PC-9 (cell line): ENCODE data around the gene PWWP2B. TPM values are rescaled to one million over a fixed set of nuclear protein-coding genes. Genes with fewer than 3 reads are reported as not detected.

Source experiments
- BruUV-seq: library from RNA; stranded (reverse); fragments of 400-500 nt; replicated peaks from 2 replicates; lab custom pipeline; 2021; lab: Mats Ljungman, UMichigan
- CTCF ChIA-PET: fragments of 300-600 bp; sonication (Branson Sonifier 250); formaldehyde crosslinking; loops from one replicate; lab custom pipeline; 2022; ENCODE audit warnings: antibody characterized with exemption; lab: Charles Lee
- POLR2A ChIA-PET: fragments of 300-600 bp; sonication (Branson Sonifier 250); formaldehyde crosslinking; loops from one replicate; lab custom pipeline; 2022; ENCODE audit warnings: antibody characterized with exemption; ENCODE audit not compliant: unreplicated experiment; lab: Charles Lee
- DNase-seq, 2 experiments: peaks; one replicate each; pipeline versions ENCODE4 v3.0.0 to v3.0.0-alpha.2; 2015 to 2022; ENCODE audit warnings: mixed read lengths in 1 of 2
- H2AFZ ChIP-seq: fragments of 200-600 bp; sonication (generic); 2 replicates; pipeline ENCODE4 v1.8.1; 2017; ENCODE audit warnings: antibody characterized with exemption
- H3F3A ChIP-seq: fragments of 200-600 bp; sonication (generic); 2 replicates; pipeline ENCODE4 v1.8.1; 2017; ENCODE audit warnings: antibody characterized with exemption, mild to moderate bottlenecking, low read depth; ENCODE audit not compliant: insufficient read depth
- H3K27ac ChIP-seq: fragments of 200-600 bp; sonication (generic); 2 replicates; pipeline ENCODE4 v1.6.1; 2016; ENCODE audit warnings: mixed run types
- H3K27me3 ChIP-seq: fragments of 200-600 bp; sonication (generic); 2 replicates; pipeline ENCODE4 v1.6.1; 2016; ENCODE audit warnings: low read depth, mixed run types; ENCODE audit not compliant: insufficient read depth
- H3K36me3 ChIP-seq: fragments of 200-600 bp; sonication (generic); 2 replicates; pipeline ENCODE4 v1.6.1; 2016; ENCODE audit warnings: low read depth, mixed run types
- H3K4me1 ChIP-seq: fragments of 200-600 bp; sonication (generic); replicated peaks from 2 replicates; pipeline ENCODE4 v1.6.1; 2016; ENCODE audit warnings: mixed run types; ENCODE audit not compliant: insufficient read depth
- H3K4me2 ChIP-seq: fragments of 200-600 bp; sonication (generic); 2 replicates; pipeline ENCODE4 v1.6.1; 2017; ENCODE audit warnings: mixed run types
- H3K4me3 ChIP-seq: fragments of 200-600 bp; sonication (generic); 2 replicates; pipeline ENCODE4 v1.6.1; 2016; ENCODE audit warnings: mixed run types
- H3K79me2 ChIP-seq: fragments of 200-600 bp; sonication (generic); 2 replicates; pipeline ENCODE4 v1.6.1; 2017; ENCODE audit warnings: low read depth, mixed run types
- H3K9me2 ChIP-seq: fragments of 200-600 bp; sonication (generic); 2 replicates; pipeline ENCODE4 v1.8.1; 2017; ENCODE audit warnings: mild to moderate bottlenecking; ENCODE audit not compliant: insufficient read depth
- H3K9me3 ChIP-seq: fragments of 200-600 bp; sonication (generic); 2 replicates; pipeline ENCODE4 v1.8.1; 2016; ENCODE audit warnings: low read depth; ENCODE audit not compliant: insufficient read depth
- H4K20me1 ChIP-seq: fragments of 200-600 bp; sonication (generic); 2 replicates; pipeline ENCODE4 v1.8.1; 2017; ENCODE audit not compliant: insufficient read depth
- EZH2 ChIP-seq: fragments of 200-600 bp; sonication (generic); IDR thresholded peaks from 2 replicates; pipeline ENCODE4 v1.8.0; 2017; ENCODE audit warnings: antibody characterized with exemption, low read depth
- intact Hi-C: fragments of 100-400 bp; cut with micrococcal nuclease; formaldehyde crosslinking; loops from one replicate; pipeline ENCODE4 v1.10.0; 2022; ENCODE audit not compliant: unreplicated experiment
- total RNA-seq: library from RNA; stranded (reverse); gene quantifications from 2 replicates; pipeline ENCODE4 v1.2.3, GENCODE V29; 2021
- TF ChIP-seq, protein P1 (sequence below): fragments of 200-600 bp; sonication (generic); conservative IDR thresholded peaks from 2 replicates; pipeline ENCODE4 v1.6.1; 2017; ENCODE audit warnings: mixed run types, antibody characterized with exemption, mild to moderate bottlenecking, moderate library complexity

PWWP2B gene
- total RNA-seq, 1 experiment from 2014 or later: 16.9 TPM

DNA sequence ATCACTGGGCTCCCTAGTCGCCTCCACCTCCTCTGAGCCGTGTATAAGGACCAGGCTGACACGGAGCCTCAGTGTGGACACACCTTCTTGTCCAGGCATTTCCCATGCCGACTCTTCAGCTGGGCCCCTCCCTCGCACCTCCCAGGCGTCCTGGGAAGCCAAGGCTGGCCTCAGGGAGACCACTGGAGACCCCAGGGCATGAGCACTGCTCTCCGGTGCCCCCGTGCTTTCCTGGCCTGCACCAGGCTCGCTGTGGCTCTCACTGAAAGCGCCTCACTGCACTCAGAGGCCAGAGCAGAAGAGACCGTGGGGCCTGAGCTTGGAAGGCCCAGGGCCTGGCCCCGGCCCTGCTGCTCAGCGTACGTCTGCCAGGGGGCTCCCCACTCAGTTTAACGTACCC lies 33.6 kb upstream of the PWWP2B start:
- intact Hi-C loops: no loop called here
- no peak overlapping the region for H3K4me3 ChIP-seq
- no peak for DNase-seq
- H3F3A ChIP-seq: no peaks in the 10 kb centered on the region
- H3K27ac ChIP-seq: no peak overlapping the region
- H3K9me2 ChIP-seq: no peaks in the 10 kb centered on the region
- TF ChIP-seq, protein P1, sequence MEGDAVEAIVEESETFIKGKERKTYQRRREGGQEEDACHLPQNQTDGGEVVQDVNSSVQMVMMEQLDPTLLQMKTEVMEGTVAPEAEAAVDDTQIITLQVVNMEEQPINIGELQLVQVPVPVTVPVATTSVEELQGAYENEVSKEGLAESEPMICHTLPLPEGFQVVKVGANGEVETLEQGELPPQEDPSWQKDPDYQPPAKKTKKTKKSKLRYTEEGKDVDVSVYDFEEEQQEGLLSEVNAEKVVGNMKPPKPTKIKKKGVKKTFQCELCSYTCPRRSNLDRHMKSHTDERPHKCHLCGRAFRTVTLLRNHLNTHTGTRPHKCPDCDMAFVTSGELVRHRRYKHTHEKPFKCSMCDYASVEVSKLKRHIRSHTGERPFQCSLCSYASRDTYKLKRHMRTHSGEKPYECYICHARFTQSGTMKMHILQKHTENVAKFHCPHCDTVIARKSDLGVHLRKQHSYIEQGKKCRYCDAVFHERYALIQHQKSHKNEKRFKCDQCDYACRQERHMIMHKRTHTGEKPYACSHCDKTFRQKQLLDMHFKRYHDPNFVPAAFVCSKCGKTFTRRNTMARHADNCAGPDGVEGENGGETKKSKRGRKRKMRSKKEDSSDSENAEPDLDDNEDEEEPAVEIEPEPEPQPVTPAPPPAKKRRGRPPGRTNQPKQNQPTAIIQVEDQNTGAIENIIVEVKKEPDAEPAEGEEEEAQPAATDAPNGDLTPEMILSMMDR: no peak
- no peak for TF ChIP-seq EZH2
- H3K4me1 ChIP-seq: no peaks in the 10 kb centered on the region
- no peaks in the 10 kb centered on the region for H3K36me3 ChIP-seq
- no peaks in the 10 kb centered on the region for H4K20me1 ChIP-seq
- ChIA-PET POLR2A (interaction anchor here (0.6 kb wide), 1 partner anchor 48 kb away, joined by 3 read pairs; no protein-coding TSS in a partner anchor), CTCF (no interaction called here)
- H3K9me3 ChIP-seq: no peaks in the 10 kb centered on the region
- no peaks in the 10 kb centered on the region for H3K27me3 ChIP-seq
- H3K4me2 ChIP-seq: no peak overlapping the region
- BruUV-seq: no TSS peak
- no peak overlapping the region for H2AFZ ChIP-seq
- no peaks in the 10 kb centered on the region for H3K79me2 ChIP-seq

DNA sequence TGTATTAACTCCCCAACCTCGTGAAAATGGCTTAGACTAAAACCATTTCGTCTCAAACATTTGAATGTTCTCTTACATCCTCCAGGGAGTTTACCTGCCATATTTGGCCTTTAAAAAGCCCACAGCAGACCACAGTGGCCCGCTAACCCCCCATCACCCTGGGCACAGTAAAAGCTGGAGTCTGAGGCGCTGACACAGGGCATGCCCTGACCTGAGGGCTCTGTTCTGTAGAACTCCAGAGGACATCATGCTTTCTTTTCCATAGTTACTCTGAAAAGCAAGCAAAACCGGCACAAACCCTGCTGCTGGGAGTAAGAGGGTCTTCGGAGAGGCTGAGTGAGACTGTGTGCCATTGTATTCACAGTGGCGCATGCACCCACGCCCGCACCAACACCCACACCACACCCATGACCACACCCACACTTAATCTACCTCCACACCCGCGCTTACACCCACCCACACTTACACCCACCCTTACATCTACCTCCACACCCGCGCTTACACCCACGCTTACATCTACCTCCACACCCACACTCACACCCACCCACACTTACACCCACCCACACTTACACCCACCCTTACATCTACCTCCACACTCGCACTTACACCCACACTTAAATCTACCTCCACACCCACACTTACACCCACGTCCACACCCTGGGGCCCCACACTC lies 32.9 kb upstream of the PWWP2B start:
- CTCF ChIA-PET: no interaction called here
- no peak for DNase-seq

DNA sequence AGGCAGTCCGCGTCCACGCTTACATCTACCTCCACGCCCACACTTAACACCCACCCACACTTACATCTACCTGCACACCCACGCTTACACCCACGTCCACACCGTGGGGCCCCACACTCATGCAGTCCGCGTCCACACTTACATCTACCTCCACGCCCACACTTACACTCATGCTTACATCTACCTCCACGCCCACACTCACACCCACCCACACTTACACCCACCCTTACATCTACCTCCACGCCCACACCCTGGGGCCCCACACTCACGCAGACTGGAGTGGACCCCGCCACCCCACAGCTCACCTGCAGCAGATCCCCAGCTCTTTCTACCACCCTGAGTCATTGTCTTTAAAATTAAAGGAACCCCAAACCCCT lies 32.4 kb upstream of the PWWP2B start:
- no peaks in the 10 kb centered on the region for H3K27me3 ChIP-seq
- no peaks in the 10 kb centered on the region for H3F3A ChIP-seq
- no peaks in the 10 kb centered on the region for H4K20me1 ChIP-seq
- no peaks in the 10 kb centered on the region for H3K9me2 ChIP-seq
- H3K4me3 ChIP-seq: no peak overlapping the region
- CTCF ChIA-PET: no interaction called here
- intact Hi-C loops: no loop called here
- H3K9me3 ChIP-seq: no peaks in the 10 kb centered on the region
- POLR2A ChIA-PET: no interaction called here
- no peak overlapping the region for H3K4me2 ChIP-seq
- H3K79me2 ChIP-seq: no peaks in the 10 kb centered on the region
- no peaks in the 10 kb centered on the region for H3K36me3 ChIP-seq
- no peak for DNase-seq
- BruUV-seq: no TSS peak
- H3K27ac ChIP-seq: no peak overlapping the region
- no peak overlapping the region for H2AFZ ChIP-seq
- H3K4me1 ChIP-seq: no peaks in the 10 kb centered on the region
- TF ChIP-seq, protein P1: no peak
- no peak for TF ChIP-seq EZH2

More for the DNA sequence above, 32.9 kb upstream of the PWWP2B start:
- Histone ChIP-seq H2AFZ (no peak overlapping the region), H3F3A (no peaks in the 10 kb centered on the region), H3K9me2 (no peaks in the 10 kb centered on the region), H3K79me2 (no peaks in the 10 kb centered on the region), H3K27ac (no peak overlapping the region), H3K36me3 (no peaks in the 10 kb centered on the region), H3K9me3 (no peaks in the 10 kb centered on the region), H4K20me1 (no peaks in the 10 kb centered on the region), H3K4me2 (no peak overlapping the region), H3K27me3 (no peaks in the 10 kb centered on the region), H3K4me3 (no peak overlapping the region), H3K4me1 (no peaks in the 10 kb centered on the region)
- BruUV-seq: no TSS peak
- POLR2A ChIA-PET: no interaction called here
- intact Hi-C loops: no loop called here
- TF ChIP-seq, protein P1: no peak
- no peak for TF ChIP-seq EZH2
